H54 (cell line): ENCODE data around the gene GMPR.
"Not testable (repeated sequence)": the region's sequence is repeated elsewhere in the genome, so short reads cannot be mapped to it uniquely, and the experiment has no call there.

Source experiments
- DNase-seq: peaks from one replicate; pipeline ENCODE4 v3.0.0; 2011; ENCODE audit warnings: low spot score, mixed read lengths; ENCODE audit not compliant: insufficient read length
- FAIRE-seq: peaks from 3 replicates; lab custom pipeline; 2011; peaks lifted over from hg19 to GRCh38; lab: Jason Lieb, UNC
- POLR2A ChIP-seq: IDR thresholded peaks from 2 replicates; pipeline ENCODE4 v1.6.1; 2011; ENCODE audit warnings: low read depth, mild to moderate bottlenecking, low read length

GMPR gene

DNA sequence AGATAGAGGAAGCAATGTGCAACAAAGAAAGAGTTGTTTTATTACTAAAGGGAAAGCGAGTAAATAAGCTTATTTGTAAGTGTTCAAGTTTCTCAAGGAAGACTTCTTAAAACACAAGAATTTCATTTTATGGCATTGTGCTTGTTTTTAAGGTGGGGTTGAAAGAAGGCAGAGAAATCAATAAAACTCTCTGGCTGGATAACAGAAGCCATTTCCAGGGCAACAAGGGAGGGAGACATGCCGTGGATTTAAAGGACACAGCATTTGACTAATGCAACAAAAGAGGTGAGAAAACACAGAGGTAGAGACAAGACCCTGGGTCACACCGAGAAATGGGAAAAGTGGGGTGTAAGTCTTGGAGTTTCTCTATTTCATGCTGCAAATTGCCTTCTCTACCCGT is 28.8 kb upstream of the GMPR start:
- no peak for TF ChIP-seq POLR2A
- no peak for FAIRE-seq
- DNase-seq, result no peak

DNA sequence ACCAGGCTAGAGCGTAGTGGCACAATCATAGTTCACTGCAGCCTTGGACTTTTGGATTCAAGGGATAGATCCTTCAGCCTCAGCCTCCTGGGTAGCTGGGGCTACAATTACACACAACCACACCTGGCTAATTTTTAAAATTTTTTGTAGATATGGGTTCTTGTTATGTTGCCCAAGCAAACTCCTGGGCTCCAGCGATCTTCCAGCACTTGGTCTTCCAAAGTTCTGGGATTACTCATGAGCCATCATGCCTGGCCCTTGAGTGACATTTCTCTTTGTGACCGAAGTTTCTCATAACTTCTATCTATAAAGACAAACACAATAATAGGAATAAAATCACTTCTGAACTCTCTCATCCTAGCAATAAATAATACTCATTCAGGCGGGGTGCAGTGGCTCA is 26.1 kb upstream of the GMPR start:
- no peak for TF ChIP-seq POLR2A
- FAIRE-seq, result no peak
- no peak for DNase-seq

DNA sequence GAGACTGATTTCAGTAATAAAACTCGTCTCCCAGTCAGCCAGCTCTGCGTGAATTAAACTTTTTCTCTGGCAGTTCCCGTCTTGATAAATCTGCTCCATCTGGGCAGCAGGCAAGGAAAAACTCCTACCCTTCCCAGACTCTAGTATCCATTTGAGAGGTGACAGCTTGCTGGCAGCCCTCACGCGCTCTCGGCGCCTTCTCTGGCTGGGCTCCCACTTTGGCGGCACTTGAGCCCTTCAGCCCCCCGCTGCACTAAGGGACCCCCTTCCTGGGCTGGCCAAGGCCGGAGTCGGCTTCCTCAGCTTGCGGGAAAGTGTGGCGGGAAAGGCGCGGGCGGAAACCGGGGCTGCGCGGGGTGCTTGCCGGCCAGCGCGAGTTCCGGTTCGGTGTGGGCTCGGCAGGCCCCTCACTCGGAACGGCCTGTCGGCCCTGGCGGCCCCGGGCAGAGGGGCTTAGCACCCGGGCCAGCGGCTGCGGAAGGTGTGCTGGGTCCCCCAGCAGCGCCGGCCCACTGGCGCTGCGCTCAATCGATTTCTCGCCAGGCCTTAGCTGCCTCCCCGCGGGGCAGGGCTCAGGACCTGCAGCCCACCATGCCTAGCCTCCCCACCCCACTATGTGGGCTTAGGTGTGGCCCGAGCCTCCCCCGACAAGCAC is 21.8 kb upstream of the GMPR start:
- no peak for DNase-seq
- FAIRE-seq, result no peak
- no peak for TF ChIP-seq POLR2A

DNA sequence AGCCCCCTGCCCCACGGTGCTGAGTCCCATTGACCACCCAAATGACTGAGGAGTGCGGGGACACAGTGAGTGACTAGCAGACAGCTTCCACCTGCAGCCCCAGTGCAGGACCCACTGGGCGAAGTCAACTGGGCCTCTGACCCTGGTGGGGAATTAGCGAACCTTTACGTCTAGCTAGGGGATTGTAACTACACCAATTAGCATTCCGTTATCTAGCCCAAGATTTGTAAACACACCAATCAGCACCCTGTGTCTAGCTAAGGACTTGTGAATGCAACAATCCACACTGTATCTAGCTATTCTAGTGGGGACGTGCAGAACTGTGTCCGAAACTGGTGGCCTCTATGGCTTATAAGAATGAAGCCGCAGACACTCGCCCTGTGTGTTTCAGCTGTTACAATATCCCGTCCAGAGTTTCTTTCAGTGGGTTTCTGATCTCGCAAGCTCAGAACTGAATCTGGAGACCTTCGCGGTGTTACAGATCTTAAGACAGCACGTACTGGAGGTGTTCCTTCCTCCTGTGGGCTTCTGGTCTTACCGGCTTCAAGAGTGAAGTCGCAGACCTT is 21.1 kb upstream of the GMPR start:
- no peak for TF ChIP-seq POLR2A
- FAIRE-seq (no peak), DNase-seq (no peak)

DNA sequence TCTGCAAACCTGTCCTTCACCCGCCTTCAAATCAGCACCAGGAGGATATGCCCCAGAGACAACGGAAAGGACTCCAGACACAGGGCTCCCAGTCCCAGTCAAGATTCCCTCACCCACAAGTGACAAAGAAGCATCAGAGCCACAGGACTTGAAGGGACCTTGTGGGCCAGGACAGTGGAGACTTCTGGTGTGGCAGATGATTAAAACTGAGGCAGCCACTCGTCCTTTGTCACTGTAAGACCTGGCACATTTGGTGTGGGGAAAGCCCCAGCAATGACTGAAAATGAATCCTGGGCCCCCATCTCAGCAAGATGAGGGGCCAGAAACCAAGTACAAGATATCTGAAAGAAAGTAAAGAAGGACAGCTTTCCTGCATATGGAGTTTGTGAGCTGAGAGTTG is 15.6 kb upstream of the GMPR start:
- no peak for TF ChIP-seq POLR2A
- no peak for DNase-seq
- FAIRE-seq, result no peak

DNA sequence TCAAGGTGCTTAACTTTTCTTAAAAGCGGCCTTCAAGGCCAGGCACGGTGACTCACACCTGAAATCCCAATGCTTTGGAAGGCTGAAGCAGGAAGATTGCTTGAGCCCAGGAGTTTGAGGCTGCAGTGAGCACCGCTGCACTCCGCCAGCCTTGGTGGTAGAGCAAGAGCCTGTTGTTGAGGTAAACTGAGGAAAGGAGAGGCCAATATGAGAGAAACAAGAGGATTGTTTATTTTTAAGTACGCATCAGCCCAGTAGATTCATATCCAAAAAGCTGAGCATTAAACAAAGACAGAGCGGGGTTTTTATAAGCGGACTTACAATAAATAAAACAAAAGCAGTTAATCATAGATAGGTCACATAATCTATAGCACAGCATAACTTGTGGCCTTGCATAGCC is 15.0 kb upstream of the GMPR start:
- no peak for TF ChIP-seq POLR2A
- no peak for DNase-seq
- FAIRE-seq, result no peak

DNA sequence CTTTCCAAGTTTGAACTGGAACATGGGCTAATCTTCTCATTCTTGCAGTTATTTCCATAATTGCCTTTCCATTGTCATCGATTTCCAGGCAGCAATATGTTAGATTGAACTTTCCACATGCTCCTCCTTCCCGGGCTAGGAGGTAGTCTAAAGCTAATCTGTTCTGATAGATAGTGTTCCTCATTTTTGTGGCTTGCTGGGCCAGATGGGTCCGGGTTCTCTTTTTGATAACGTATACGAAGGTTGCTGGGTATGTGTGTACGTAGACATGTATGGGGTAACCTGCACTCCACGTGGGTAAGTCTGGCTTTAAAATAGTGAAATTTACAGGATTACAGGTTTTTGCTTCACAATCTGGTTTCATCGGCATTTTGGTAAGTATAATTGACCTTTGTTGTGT is 14.0 kb upstream of the GMPR start:
- TF ChIP-seq POLR2A, result no peak
- FAIRE-seq, result no peak
- DNase-seq, result no peak

DNA sequence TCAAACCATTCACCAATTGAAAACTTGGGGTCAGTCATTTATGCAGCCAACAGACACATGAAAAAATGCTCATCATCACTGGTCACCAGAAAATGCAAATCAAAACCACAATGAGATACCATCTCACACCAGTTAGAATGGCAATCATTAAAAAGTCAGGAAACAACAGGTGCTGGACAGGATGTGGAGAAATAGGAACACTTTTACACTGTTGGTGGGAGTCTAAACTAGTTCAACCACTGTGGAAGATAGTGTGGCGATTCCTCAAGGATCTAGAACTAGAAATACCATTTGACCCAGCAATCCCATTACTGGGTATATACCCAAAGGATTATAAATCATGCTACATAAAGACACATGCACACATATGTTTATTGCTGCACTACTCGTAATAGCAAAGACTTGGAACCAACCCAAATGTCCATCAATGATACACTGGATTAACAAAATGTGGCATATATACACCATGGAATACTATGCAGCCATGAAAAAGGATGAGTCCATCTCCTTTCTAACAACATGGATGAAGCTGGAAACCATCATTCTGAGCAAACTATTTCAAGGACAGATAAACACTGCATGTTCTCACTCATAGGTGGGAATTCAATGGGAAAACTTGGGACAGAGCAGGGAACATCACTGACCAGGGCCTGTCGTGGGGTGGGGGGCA is 13.2 kb upstream of the GMPR start:
- not testable (repeated sequence) for FAIRE-seq, DNase-seq

DNA sequence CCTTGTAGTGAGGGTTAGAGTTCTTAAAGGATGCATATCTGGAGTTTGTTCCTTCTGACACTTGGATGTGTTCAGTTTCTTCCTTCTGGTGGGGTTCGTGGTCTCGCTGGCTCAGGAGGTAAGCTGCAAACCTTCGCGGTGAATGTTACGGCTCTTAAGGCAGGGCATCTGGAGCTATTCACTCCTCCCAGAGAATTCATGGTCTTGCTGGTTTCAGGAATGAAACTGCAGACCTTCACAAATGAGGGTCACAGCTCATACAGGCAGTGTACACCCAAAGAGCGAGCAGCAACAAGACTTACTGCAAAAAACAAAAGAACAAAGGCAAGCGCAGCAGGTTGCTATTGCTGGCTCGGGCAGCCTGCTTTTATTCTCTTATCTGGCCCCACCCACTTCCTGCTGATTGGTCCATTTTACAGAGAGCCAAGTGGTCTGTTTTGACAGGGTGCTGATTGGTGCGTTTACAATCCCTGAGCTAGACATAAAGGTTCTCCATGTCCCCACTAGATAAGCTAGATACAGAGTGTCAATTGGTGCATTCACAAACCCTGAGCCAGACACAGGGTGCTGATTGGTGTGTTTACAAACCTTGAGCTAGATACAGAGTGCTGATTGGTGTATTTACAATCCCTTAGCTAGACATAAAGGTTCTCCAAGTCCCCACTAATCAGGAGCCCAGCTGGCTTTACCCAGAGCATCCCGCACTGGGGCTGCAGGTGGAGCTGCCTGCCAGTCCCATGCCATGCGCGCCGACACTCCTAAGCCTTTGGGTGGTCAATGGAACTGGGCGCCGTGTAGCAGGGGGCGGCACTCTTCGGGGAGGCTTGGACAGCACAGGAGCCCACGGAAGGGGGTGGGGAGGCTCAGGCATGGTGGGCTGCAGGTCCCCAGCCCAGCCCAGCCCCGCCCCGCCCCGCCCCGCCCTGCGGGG is 12.0 kb upstream of the GMPR start:
- not testable (repeated sequence) for DNase-seq, FAIRE-seq

DNA sequence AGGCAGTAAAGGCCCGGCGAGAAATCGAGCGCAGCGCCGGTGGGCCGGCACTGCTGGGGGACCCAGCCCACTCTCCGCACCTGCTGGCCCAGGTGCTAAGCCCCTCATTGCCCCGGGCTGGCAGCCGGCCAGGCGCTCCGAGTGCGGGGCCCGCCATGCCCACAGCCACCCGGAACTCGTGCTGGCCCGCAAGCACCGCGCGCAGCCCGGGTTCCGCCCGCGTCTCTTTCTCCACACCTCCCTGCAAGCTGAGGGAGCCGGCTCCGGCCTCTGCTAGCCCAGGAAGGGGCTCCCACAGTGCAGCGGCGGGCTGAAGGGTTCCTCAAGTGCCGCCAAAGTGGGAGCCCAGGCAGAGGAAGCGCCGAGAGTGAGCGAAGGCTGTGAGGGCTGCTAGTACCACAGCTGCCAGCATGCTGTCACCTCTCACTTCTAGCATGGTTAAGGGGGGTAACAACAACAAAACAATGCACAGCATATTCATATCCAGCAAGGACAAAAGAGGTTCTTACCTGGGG is 11.3 kb upstream of the GMPR start:
- TF ChIP-seq POLR2A, result no peak
- FAIRE-seq, result no peak
- no peak for DNase-seq

DNA sequence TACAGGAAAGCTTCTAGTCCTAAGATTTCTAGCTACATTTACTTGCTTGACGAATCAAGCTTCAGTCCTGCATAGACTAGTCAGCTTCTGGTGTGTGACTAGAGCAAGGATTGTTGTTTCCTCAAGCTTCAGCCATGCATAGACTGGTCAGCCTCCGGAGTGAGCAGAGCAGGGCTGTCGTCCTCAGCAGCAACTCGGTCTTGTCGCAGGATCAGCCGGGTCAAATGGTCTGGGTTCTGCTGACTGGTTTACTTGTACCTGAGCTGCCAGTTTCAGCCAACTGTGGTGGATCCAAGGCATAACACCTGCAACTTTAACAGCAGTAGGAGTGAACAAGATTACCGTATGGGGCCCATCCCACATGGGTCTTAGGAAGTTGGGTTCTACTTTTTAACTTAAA is 10.8 kb upstream of the GMPR start:
- FAIRE-seq, result no peak
- no peak for DNase-seq
- TF ChIP-seq POLR2A, result no peak

DNA sequence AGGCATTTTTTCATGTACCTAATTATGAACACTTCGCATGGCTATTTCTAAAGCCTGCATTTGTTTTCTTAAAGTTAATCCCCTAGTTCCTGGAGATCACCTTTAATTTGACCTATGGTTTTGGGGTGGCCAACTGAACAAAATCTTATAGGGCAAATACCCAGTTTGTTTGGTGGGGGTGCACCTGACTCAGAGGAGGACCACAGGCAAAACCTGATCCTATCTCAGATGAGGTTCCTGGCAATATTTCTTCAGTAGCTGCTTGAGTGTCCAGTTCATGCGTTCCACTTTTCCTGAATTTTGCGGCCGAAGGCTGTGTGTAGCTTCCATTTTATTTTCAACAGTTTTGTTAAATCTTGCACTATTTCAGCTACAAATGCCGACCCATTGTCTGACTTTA is 10.3 kb upstream of the GMPR start:
- no peak for FAIRE-seq

DNA sequence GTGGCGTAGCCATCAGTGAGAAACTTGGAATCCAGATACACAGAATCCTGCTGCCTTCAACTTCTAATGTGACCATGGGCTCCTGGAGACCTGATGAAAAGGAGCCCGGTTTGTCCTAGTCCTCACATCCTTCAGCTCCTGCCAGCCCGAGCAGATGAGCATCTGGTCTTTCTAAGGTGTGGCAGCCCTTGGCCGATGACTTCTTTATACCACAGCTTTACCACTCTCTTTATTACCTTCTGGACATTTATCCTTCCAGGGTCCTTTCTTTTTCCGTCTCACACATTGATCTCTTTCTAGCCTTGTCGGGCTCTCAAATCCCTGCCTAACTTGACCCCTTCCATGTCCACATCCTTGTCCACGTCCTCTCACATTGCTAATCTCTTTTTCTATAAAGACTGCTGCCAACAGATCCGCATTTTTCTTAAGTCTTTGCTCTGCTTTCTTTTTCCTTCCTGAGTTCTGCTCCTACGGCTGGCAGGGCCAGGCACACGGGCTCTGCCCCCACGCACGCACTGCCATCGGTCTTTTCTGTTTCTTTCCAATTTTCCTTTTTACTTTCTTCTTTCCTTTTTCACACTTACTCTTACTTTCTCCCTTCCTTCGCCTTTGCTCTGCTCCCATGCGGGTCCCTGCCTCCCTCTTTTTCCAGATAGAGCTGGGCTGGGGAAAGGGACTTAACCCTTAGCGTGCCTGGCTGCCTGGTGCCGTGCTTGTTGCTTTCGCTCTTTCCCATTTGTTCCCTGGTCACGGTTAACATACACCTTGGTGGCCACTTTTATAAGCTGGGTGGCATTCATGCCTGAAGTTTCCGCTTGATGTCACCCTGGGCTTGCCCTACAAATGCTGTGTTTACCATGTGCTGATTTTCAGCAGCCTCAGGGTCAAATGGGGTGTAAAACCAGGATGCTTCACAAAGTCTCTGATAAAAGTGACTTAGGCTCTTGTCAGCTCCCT is 9.4 kb upstream of the GMPR start:
- no peak for TF ChIP-seq POLR2A
- FAIRE-seq (no peak), DNase-seq (no peak)

More for the DNA sequence above, 10.3 kb upstream of the GMPR start:
- TF ChIP-seq POLR2A, result no peak
- no peak for DNase-seq
